HEK293 (cell line): ENCODE data around the gene IDNK.

Experiments used
- CTCF ChIA-PET: fragments of 350-600 bp; formaldehyde crosslinking; extraction: SDS; loops from one replicate; lab custom pipeline; 2021; ENCODE audit warnings: antibody characterized with exemption; lab: Yijun Ruan, JAX
- POLR2A ChIA-PET: fragments of 300-600 bp; formaldehyde crosslinking; extraction: SDS; loops from one replicate; lab custom pipeline; 2020; ENCODE audit warnings: antibody characterized with exemption, inconsistent platforms; lab: Yijun Ruan, JAX
- H3K27ac ChIP-seq: fragments of 200-500 bp; sonication (Bioruptor generic); 2 replicates; pipeline ENCODE4 v1.5.1; 2014; ENCODE audit warnings: low read depth, low read length, control low read depth, inconsistent platforms; ENCODE audit errors: extremely low read depth
- H3K36me3 ChIP-seq, 2 experiments: fragments of 200-500 bp in 1 of 2; sonication (Bioruptor generic) in 1 of 2; 1 replicate in 1 of 2; 2 replicates in 1 of 2; pipeline ENCODE4 v1.5.1; 2014 to 2017; ENCODE audit warnings: inconsistent platforms in 2 of 2, low read length in 2 of 2; ENCODE audit not compliant: control insufficient read depth in 2 of 2, insufficient read depth in 1 of 2
- H3K4me1 ChIP-seq: fragments of 200-500 bp; sonication (Bioruptor generic); 2 replicates; pipeline ENCODE4 v1.5.1; 2014; ENCODE audit warnings: mild to moderate bottlenecking, low read length, inconsistent platforms; ENCODE audit not compliant: control insufficient read depth, insufficient read depth
- H3K4me3 ChIP-seq: 2 replicates; pipeline ENCODE4 v1.5.1; 2011; ENCODE audit warnings: low read depth, mild to moderate bottlenecking, control low read depth, low read length, moderate library complexity
- H3K9me3 ChIP-seq: fragments of 200-500 bp; sonication (Bioruptor generic); 2 replicates; pipeline ENCODE4 v1.5.1; 2014; ENCODE audit warnings: low read depth, low read length, inconsistent platforms; ENCODE audit not compliant: control insufficient read depth, insufficient read depth
- ATF2 ChIP-seq: fragments of 450-650 bp; formaldehyde crosslinking; IDR thresholded peaks from 2 replicates; pipeline ENCODE4 v1.5.1; 2016; ENCODE audit warnings: missing biosample characterization, missing genetic modification characterization, low read depth
- EGR2 ChIP-seq: fragments of 450-650 bp; formaldehyde crosslinking; IDR thresholded peaks from 2 replicates; pipeline ENCODE4 v1.5.1; 2016; ENCODE audit warnings: low read depth, missing biosample characterization, missing genetic modification characterization
- PRDM10 ChIP-seq: fragments of 450-650 bp; formaldehyde crosslinking; IDR thresholded peaks from 2 replicates; pipeline ENCODE4 v1.5.1; 2016; ENCODE audit warnings: missing biosample characterization, missing genetic modification characterization
- SALL2 ChIP-seq: fragments of 450-650 bp; formaldehyde crosslinking; IDR thresholded peaks from 2 replicates; pipeline ENCODE4 v1.5.0; 2017; ENCODE audit warnings: missing biosample characterization, mild to moderate bottlenecking, missing genetic modification characterization, borderline replicate concordance
- ZBTB21 ChIP-seq: fragments of 450-650 bp; formaldehyde crosslinking; IDR thresholded peaks from 2 replicates; pipeline ENCODE4 v1.5.1; 2017; ENCODE audit warnings: missing biosample characterization, missing genetic modification characterization
- ZBTB48 ChIP-seq: fragments of 450-650 bp; formaldehyde crosslinking; IDR thresholded peaks from 2 replicates; pipeline ENCODE4 v1.5.1; 2016; ENCODE audit warnings: missing biosample characterization, missing genetic modification characterization
- ZBTB6 ChIP-seq: fragments of 450-650 bp; formaldehyde crosslinking; IDR thresholded peaks from 2 replicates; pipeline ENCODE4 v1.5.1; 2017; ENCODE audit warnings: missing biosample characterization, missing genetic modification characterization
- ZBTB7A ChIP-seq: fragments of 450-650 bp; formaldehyde crosslinking; IDR thresholded peaks from 2 replicates; pipeline ENCODE4 v1.5.1; 2016; ENCODE audit warnings: low read depth, missing biosample characterization, missing genetic modification characterization
- ZBTB8A ChIP-seq: fragments of 450-650 bp; formaldehyde crosslinking; IDR thresholded peaks from 2 replicates; pipeline ENCODE4 v1.5.1; 2016; ENCODE audit warnings: missing biosample characterization, missing genetic modification characterization
- ZNF112 ChIP-seq: fragments of 450-650 bp; formaldehyde crosslinking; IDR thresholded peaks from 2 replicates; pipeline ENCODE4 v1.5.0; 2017; ENCODE audit warnings: missing biosample characterization, missing genetic modification characterization
- ZNF121 ChIP-seq: fragments of 450-650 bp; formaldehyde crosslinking; IDR thresholded peaks from 2 replicates; pipeline ENCODE4 v1.5.1; 2016; ENCODE audit warnings: missing biosample characterization, missing genetic modification characterization
- ZNF132 ChIP-seq: fragments of 450-650 bp; formaldehyde crosslinking; IDR thresholded peaks from 2 replicates; pipeline ENCODE4 v1.5.1; 2017; ENCODE audit warnings: missing biosample characterization, missing genetic modification characterization, borderline replicate concordance
- ZNF133 ChIP-seq: fragments of 450-650 bp; formaldehyde crosslinking; IDR thresholded peaks from 2 replicates; pipeline ENCODE4 v1.5.1; 2016; ENCODE audit warnings: missing biosample characterization, missing genetic modification characterization
- ZNF155 ChIP-seq: fragments of 450-650 bp; formaldehyde crosslinking; IDR thresholded peaks from 2 replicates; pipeline ENCODE4 v1.5.1; 2016; ENCODE audit warnings: missing biosample characterization, missing genetic modification characterization
- ZNF16 ChIP-seq: fragments of 450-650 bp; formaldehyde crosslinking; IDR thresholded peaks from 2 replicates; pipeline ENCODE4 v1.5.1; 2016; ENCODE audit warnings: low read depth, missing biosample characterization, missing genetic modification characterization
- ZNF223 ChIP-seq: fragments of 450-650 bp; formaldehyde crosslinking; IDR thresholded peaks from 2 replicates; pipeline ENCODE4 v1.5.1; 2016; ENCODE audit warnings: missing biosample characterization, missing genetic modification characterization
- ZNF24 ChIP-seq: fragments of 450-650 bp; formaldehyde crosslinking; IDR thresholded peaks from 2 replicates; pipeline ENCODE4 v1.5.1; 2016; ENCODE audit warnings: missing biosample characterization, missing genetic modification characterization
- ZNF302 ChIP-seq: fragments of 450-650 bp; formaldehyde crosslinking; IDR thresholded peaks from 2 replicates; pipeline ENCODE4 v1.5.1; 2016; ENCODE audit warnings: missing biosample characterization, missing genetic modification characterization, low read depth
- ZNF362 ChIP-seq: fragments of 450-650 bp; formaldehyde crosslinking; IDR thresholded peaks from 2 replicates; pipeline ENCODE4 v1.5.1; 2016; ENCODE audit warnings: missing biosample characterization, missing genetic modification characterization
- ZNF548 ChIP-seq: fragments of 450-650 bp; formaldehyde crosslinking; IDR thresholded peaks from 2 replicates; pipeline ENCODE4 v1.5.1; 2016; ENCODE audit warnings: missing biosample characterization, missing genetic modification characterization
- ZNF596 ChIP-seq: fragments of 450-650 bp; IDR thresholded peaks from 2 replicates; pipeline ENCODE4 v1.5.0; 2018; ENCODE audit warnings: missing biosample characterization, mild to moderate bottlenecking, missing genetic modification characterization, moderate library complexity
- ZNF621 ChIP-seq: fragments of 450-650 bp; formaldehyde crosslinking; IDR thresholded peaks from 2 replicates; pipeline ENCODE4 v1.5.1; 2017; ENCODE audit warnings: missing biosample characterization, missing genetic modification characterization
- ZNF639 ChIP-seq: fragments of 450-650 bp; formaldehyde crosslinking; IDR thresholded peaks from 2 replicates; pipeline ENCODE4 v1.5.1; 2016; ENCODE audit warnings: missing biosample characterization, missing genetic modification characterization
- ZNF658 ChIP-seq: fragments of 450-650 bp; formaldehyde crosslinking; IDR thresholded peaks from 2 replicates; pipeline ENCODE4; 2016; ENCODE audit warnings: missing biosample characterization, missing genetic modification characterization
- ZNF692 ChIP-seq: fragments of 450-650 bp; formaldehyde crosslinking; IDR thresholded peaks from 2 replicates; pipeline ENCODE4 v1.5.1; 2016; ENCODE audit warnings: missing biosample characterization, missing genetic modification characterization
- ZNF704 ChIP-seq: fragments of 450-650 bp; formaldehyde crosslinking; IDR thresholded peaks from 2 replicates; pipeline ENCODE4 v1.5.1; 2016; ENCODE audit warnings: missing biosample characterization, missing genetic modification characterization

IDNK gene

GRCh38 chr9:83630938-83631457, 8.1 kb downstream of the IDNK start (continued):
- TF ChIP-seq ZNF133 (no peak), ZNF596 (tag by site-specific recombination) (no peak), ZNF112 (no peak), ATF2 (no peak), ZBTB48 (no peak), ZNF132 (no peak), ZNF639 (tag by site-specific recombination) (no peak), ZNF548 (tag by site-specific recombination) (no peak), ZBTB21 (tag by site-specific recombination) (no peak), PRDM10 (tag by site-specific recombination) (0 out of 2 replicates have a peak, but pooled peaks have one; percentile 9), ZBTB8A (tag by site-specific recombination) (peak; percentile 36; the same call in 1 of the 2 replicates)

- POLR2A ChIA-PET, result no interaction called here
These were observed 10.3 kb downstream of the IDNK start for GRCh38 chr9:83633255-83633654.

GRCh38 chr9:83633676-83634075, 10.7 kb downstream of the IDNK start:
- POLR2A ChIA-PET, result no interaction called here
- H3K4me1 ChIP-seq, result peaks cover 9% of the 10 kb centered on the region
- no peaks in the 10 kb centered on the region for H3K9me3 ChIP-seq
- H3K27ac ChIP-seq, result no peak overlapping the region
- CTCF ChIA-PET, result interaction anchor here (1.4 to 1.5 kb wide), 2 partner anchors 15 to 299 kb away, joined by 3 to 4 read pairs; no protein-coding TSS in a partner anchor
- H3K4me3 ChIP-seq, result no peak overlapping the region
- peaks cover 0 to 4% of the 10 kb centered on the region in 2 experiments; a peak in 1 of 3 replicates for H3K36me3 ChIP-seq
- no peak for TF ChIP-seq ZNF133
- no peak for TF ChIP-seq ZNF155 (tag by site-specific recombination)
- no peak for TF ChIP-seq ZNF24 (tag by site-specific recombination)
- no peak for TF ChIP-seq ZNF362
- TF ChIP-seq EGR2 (tag by site-specific recombination), result no peak
- no peak for TF ChIP-seq ZNF692 (tag by site-specific recombination)
- TF ChIP-seq ZBTB6 (tag by site-specific recombination), result no peak

More at GRCh38 chr9:83633255-83633654, 10.3 kb downstream of the IDNK start:
- peaks cover 0 to 4% of the 10 kb centered on the region in 2 experiments; a peak in 1 of 3 replicates for H3K36me3 ChIP-seq
- CTCF ChIA-PET, result interaction anchor here (1.4 to 1.5 kb wide), 2 partner anchors 15 to 299 kb away, joined by 3 to 4 read pairs; no protein-coding TSS in a partner anchor
- H3K4me3 ChIP-seq, result no peak overlapping the region
- peaks cover 9% of the 10 kb centered on the region for H3K4me1 ChIP-seq
- TF ChIP-seq ZNF658 (tag by site-specific recombination) (no peak), ZNF16 (tag by site-specific recombination) (no peak), ZNF704 (tag by site-specific recombination) (no peak), ZNF223 (tag by site-specific recombination) (no peak), SALL2 (no peak), ZNF121 (tag by site-specific recombination) (no peak), ZBTB7A (tag by site-specific recombination) (no peak), ZNF302 (tag by site-specific recombination) (no peak), ZNF621 (tag by site-specific recombination) (no peak)
- H3K27ac ChIP-seq, result no peak overlapping the region
- H3K9me3 ChIP-seq, result no peaks in the 10 kb centered on the region
